Measurements from ENCODE around the gene PPARA. TPM values are rescaled to one million over a fixed set of nuclear protein-coding genes. Genes with fewer than 3 reads are reported as not detected.
"Not testable (repeated sequence)": the region's sequence is repeated elsewhere in the genome, so short reads cannot be mapped to it uniquely, and the experiment has no call there.

The PPARA gene
- total RNA-seq, 1 experiment from 2014 or later = 10.4 TPM

- Histone ChIP-seq H3K9me3 (replicated peaks) (peaks cover 19% of the 10 kb centered on the region), H3K4me1 (no peaks in the 10 kb centered on the region), H3K36me3 (no peaks in the 10 kb centered on the region), H3K27me3 (no peaks in the 10 kb centered on the region), H3K27ac (no peak overlapping the region), H3K4me3 (no peak overlapping the region)
- no peak for DNase-seq
Observed at GRCh38 chr22:46178755-46179505, 28.6 kb downstream of the PPARA start.

DNA sequence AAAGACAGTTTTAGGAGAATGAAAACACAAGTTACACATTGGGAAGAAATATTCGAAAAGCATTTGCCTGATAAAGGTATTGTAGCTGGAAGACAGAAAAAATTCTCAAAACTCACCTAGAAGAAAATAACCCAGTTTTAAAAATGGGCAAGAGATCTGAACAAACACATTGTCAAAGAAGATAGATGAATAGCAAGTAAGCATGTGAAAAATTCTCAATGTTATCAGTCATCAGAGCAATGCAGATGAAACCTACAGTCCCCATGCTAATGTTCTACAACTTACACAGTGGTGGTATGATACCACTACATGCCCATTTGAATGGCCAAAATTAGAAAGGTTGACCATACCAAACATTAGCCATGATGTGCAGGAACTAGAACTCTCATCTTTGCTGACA, 29.4 kb downstream of the PPARA start:
- DNase-seq = no peak
- no peak overlapping the region for H3K4me3 ChIP-seq
- peaks cover 19% of the 10 kb centered on the region for H3K9me3 ChIP-seq (replicated peaks)
- H3K36me3 ChIP-seq = no peaks in the 10 kb centered on the region
- no peaks in the 10 kb centered on the region for H3K27me3 ChIP-seq
- H3K27ac ChIP-seq = no peak overlapping the region
- no peaks in the 10 kb centered on the region for H3K4me1 ChIP-seq

DNA sequence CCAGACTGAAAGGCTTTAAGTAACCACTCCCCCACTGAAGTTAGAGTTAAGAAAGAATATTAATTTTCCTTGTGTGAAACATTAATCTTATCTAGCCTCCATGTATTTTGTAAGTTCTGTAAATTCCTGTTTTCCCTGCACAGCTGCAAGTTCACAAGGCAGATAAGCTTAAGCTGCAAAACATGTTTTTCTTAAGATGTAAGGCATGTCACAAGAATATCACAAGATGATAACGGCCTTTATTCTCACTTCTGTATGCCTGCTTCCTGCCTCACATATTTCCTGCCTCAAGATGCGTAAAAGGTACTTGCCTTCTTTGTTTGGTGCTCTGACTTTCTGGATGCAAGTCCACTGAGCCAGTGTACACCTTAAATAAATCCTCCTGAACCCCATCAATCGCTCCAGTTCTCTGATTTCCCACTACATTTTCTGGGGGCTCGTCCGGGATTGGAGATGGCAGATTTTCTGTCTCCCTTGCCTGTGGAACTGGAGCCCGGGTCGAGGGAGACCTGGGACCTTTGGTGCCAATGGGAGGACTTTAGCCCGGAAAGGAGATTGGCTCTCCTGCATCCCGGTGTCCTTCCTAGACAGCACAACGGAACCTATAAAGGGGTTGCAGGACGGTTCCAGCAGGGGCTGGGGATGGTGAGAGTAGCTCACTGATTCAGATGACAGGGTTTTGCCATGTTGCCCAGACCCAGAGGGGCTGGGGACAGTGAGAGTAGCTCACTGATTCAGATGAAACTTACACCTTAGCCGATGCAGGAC, 30.2 kb downstream of the PPARA start:
- H3K36me3 ChIP-seq = no peaks in the 10 kb centered on the region
- H3K27ac ChIP-seq = no peak overlapping the region
- peak; percentile 27 to 36 for DNase-seq
- H3K9me3 ChIP-seq (replicated peaks) = peaks cover 19% of the 10 kb centered on the region
- H3K27me3 ChIP-seq = no peaks in the 10 kb centered on the region
- H3K4me3 ChIP-seq = no peak overlapping the region
- H3K4me1 ChIP-seq = no peaks in the 10 kb centered on the region

- H3K36me3 ChIP-seq = no peaks in the 10 kb centered on the region
- no peak overlapping the region for H3K4me3 ChIP-seq
- no peaks in the 10 kb centered on the region for H3K27me3 ChIP-seq
- DNase-seq = no peak
- no peaks in the 10 kb centered on the region for H3K4me1 ChIP-seq
- H3K9me3 ChIP-seq (replicated peaks) = peaks cover 19% of the 10 kb centered on the region
- H3K27ac ChIP-seq = no peak overlapping the region
Observed at GRCh38 chr22:46183733-46184132, 33.4 kb downstream of the PPARA start.

- Histone ChIP-seq H3K27me3 (no peaks in the 10 kb centered on the region), H3K9me3 (replicated peaks) (peaks cover 8% of the 10 kb centered on the region), H3K4me1 (no peaks in the 10 kb centered on the region), H3K27ac (no peak overlapping the region), H3K4me3 (no peak overlapping the region), H3K36me3 (no peaks in the 10 kb centered on the region)
- no peak for DNase-seq
Observed at GRCh38 chr22:46185283-46185682, 35.0 kb downstream of the PPARA start.

DNA sequence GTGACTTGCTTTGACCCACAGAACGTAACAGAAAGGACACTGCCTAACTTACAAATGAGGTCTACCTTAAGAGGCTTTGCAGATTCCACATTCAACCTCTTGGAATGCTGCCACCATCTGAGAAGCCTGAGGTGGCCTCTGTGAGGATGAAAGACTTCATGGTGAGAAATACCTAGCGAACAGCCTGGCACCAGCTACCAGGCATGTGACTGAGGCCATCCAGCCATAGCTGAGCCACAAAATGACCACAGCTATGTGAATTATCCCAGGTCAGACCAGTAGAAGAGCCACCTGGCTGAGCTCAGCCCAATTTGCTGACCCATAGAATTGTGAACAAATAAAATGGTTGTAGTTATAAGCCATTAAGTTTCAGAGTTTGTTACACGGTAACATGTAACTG, 37.5 kb downstream of the PPARA start:
- Histone ChIP-seq H3K9me3 (replicated peaks) (0 out of 2 replicates have a peak, but pooled peaks cover 5% of the 10 kb centered on the region), H3K36me3 (no peaks in the 10 kb centered on the region)
- no peak for DNase-seq

GRCh38 chr22:46192210-46192993, 42.1 kb downstream of the PPARA start:
- Histone ChIP-seq H3K9me3 (replicated peaks) (0 out of 2 replicates have a peak, but pooled peaks cover 2% of the 10 kb centered on the region), H3K36me3 (no peaks in the 10 kb centered on the region), H3K27ac (no peak overlapping the region), H3K4me3 (no peak overlapping the region), H3K27me3 (no peaks in the 10 kb centered on the region), H3K4me1 (no peaks in the 10 kb centered on the region)
- DNase-seq = no peak

More for the DNA sequence above, 37.5 kb downstream of the PPARA start:
- no peak overlapping the region for H3K27ac ChIP-seq
- no peak overlapping the region for H3K4me3 ChIP-seq
- no peaks in the 10 kb centered on the region for H3K27me3 ChIP-seq
- H3K4me1 ChIP-seq = no peaks in the 10 kb centered on the region

GRCh38 chr22:46193898-46194310, 43.6 kb downstream of the PPARA start:
- H3K36me3 ChIP-seq = no peaks in the 10 kb centered on the region
- H3K27ac ChIP-seq = no peak overlapping the region

DNA sequence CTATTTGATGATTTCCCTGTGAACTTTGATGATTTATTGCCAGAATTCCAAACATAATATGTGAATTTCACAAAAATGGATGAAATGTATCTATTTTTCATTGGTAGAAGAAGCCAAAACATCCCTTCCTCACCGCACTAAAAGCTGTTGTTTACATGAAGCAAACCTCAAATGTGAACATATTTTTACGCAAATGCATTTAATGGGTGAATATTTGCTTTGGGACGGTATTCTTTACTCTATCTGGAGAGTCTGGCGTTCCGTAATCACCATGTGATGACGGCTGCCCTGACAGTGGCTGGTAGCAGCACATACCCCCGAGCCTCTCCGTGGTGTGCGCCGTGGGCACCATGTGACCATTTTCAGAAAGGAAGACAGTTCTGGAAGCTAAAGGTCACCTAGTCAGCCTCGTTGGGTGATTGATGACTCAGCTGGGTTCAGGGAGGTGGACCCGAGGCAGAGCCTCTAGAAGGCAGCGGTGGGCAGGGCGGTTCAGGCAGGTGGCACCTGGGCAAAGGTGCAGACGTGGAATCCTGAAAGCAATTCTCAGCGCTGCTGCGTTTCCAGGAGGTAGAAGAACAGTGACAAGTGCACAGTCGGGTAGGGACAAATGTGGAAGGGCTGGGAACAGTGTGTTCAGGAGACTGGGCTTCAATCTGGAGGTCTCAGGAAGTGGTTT, 45.3 kb downstream of the PPARA start:
- DNase-seq = no peak

More at GRCh38 chr22:46193898-46194310, 43.6 kb downstream of the PPARA start:
- Histone ChIP-seq H3K27me3 (no peaks in the 10 kb centered on the region), H3K4me1 (no peaks in the 10 kb centered on the region), H3K9me3 (replicated peaks) (0 out of 2 replicates have a peak, but pooled peaks cover 2% of the 10 kb centered on the region), H3K4me3 (no peak overlapping the region)
- no peak for DNase-seq

DNA sequence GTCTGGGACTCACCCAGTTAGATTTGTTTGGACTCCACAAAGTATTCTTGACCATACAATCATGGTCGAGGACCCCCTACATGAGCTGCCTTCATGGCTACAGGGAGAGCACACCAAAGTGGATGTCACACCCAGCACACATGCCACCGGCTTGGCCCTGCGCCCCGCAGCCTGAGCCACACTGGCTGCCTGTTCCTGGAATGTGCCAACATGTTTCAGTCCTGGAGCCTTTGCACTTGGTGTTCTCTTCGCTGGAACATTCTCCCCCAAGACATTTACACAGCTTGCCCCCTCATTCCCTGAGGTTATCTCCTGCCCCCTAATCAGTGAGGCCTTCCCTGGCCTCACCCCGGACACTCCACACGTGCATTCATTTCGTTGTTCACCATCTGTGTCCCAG, 46.0 kb downstream of the PPARA start:
- H3K27me3 ChIP-seq = no peaks in the 10 kb centered on the region
- no peak overlapping the region for H3K27ac ChIP-seq
- H3K4me3 ChIP-seq = no peak overlapping the region
- no peaks in the 10 kb centered on the region for H3K36me3 ChIP-seq
- no peak for DNase-seq
- H3K9me3 ChIP-seq (replicated peaks) = 0 out of 2 replicates have a peak, but pooled peaks cover 2% of the 10 kb centered on the region
- peaks cover 2% of the 10 kb centered on the region; the same call in 1 of the 2 replicates for H3K4me1 ChIP-seq

More for the DNA sequence above, 45.3 kb downstream of the PPARA start:
- H3K4me3 ChIP-seq = no peak overlapping the region
- no peaks in the 10 kb centered on the region for H3K27me3 ChIP-seq
- no peaks in the 10 kb centered on the region for H3K4me1 ChIP-seq
- H3K9me3 ChIP-seq (replicated peaks) = 0 out of 2 replicates have a peak, but pooled peaks cover 2% of the 10 kb centered on the region
- H3K27ac ChIP-seq = no peak overlapping the region
- no peaks in the 10 kb centered on the region for H3K36me3 ChIP-seq

DNA sequence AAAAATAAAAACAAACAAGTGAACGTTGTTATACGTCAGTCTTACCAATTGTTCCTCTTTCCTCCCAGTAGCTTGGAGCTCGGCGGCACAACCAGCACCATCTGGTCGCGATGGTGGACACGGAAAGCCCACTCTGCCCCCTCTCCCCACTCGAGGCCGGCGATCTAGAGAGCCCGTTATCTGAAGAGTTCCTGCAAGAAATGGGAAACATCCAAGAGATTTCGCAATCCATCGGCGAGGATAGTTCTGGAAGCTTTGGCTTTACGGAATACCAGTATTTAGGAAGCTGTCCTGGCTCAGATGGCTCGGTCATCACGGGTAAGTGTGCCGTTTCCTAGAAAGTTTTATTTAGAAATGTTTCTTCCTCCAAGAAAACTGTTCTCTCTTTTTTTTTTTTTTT, 47.9 kb downstream of the PPARA start:
- H3K27me3 ChIP-seq = no peaks in the 10 kb centered on the region
- no peak overlapping the region for H3K4me3 ChIP-seq
- peaks cover 5% of the 10 kb centered on the region; the same call in 1 of the 2 replicates for H3K4me1 ChIP-seq
- no peak overlapping the region for H3K27ac ChIP-seq
- DNase-seq = no peak
- H3K9me3 ChIP-seq (replicated peaks) = no peaks in the 10 kb centered on the region
- peaks cover 3% of the 10 kb centered on the region; the same call in 1 of the 2 replicates for H3K36me3 ChIP-seq

- not testable (repeated sequence) for H3K36me3 ChIP-seq; H3K9me3 ChIP-seq (replicated peaks); H3K27me3 ChIP-seq; DNase-seq; H3K4me3 ChIP-seq; H3K27ac ChIP-seq; H3K4me1 ChIP-seq
Observed at GRCh38 chr22:46198806-46199205, 48.5 kb downstream of the PPARA start.

- DNase-seq = peak; percentile 16 to 45
- H3K27me3 ChIP-seq = no peaks in the 10 kb centered on the region
- H3K4me3 ChIP-seq = no peak overlapping the region
- H3K9me3 ChIP-seq (replicated peaks) = no peaks in the 10 kb centered on the region
- H3K36me3 ChIP-seq = peaks cover 3% of the 10 kb centered on the region
- H3K4me1 ChIP-seq = peaks cover 5% of the 10 kb centered on the region; the same call in 1 of the 2 replicates
- no peak overlapping the region for H3K27ac ChIP-seq
Observed at GRCh38 chr22:46201059-46201757, 50.9 kb downstream of the PPARA start.
